Right kidney (tissue), 1 donor: Measurements from ENCODE around the gene TGM2.
"Not testable (repeated sequence)": the region's sequence is repeated elsewhere in the genome, so short reads cannot be mapped to it uniquely, and the experiment has no call there.

Source experiments
- DNase-seq: peaks from one replicate; pipeline ENCODE4 v3.0.0-alpha.2; 2016

The TGM2 gene

GRCh38 chr20:38113401-38114325 is 51.4 kb downstream of the TGM2 start:
- DNase-seq: no peak

GRCh38 chr20:38112930-38113294 is 52.2 kb downstream of the TGM2 start:
- no peak for DNase-seq

GRCh38 chr20:38112261-38112929 is 52.7 kb downstream of the TGM2 start:
- no peak for DNase-seq

- no peak for DNase-seq
Observed at GRCh38 chr20:38111366-38112232, 53.5 kb downstream of the TGM2 start.

GRCh38 chr20:38110525-38111178 is 54.4 kb downstream of the TGM2 start:
- no peak for DNase-seq

- DNase-seq: no peak
Observed at GRCh38 chr20:38109591-38110524, 55.2 kb downstream of the TGM2 start.

- no peak for DNase-seq
Observed at GRCh38 chr20:38108986-38109541, 56.0 kb downstream of the TGM2 start.

- DNase-seq: no peak
Observed at GRCh38 chr20:38108438-38108985, 56.6 kb downstream of the TGM2 start.

GRCh38 chr20:38107916-38108315 is 57.2 kb downstream of the TGM2 start:
- not testable (repeated sequence) for DNase-seq

- not testable (repeated sequence) for DNase-seq
Observed at GRCh38 chr20:38107386-38107785, 57.7 kb downstream of the TGM2 start.

- DNase-seq: no peak
Observed at GRCh38 chr20:38106461-38106860, 58.6 kb downstream of the TGM2 start.

- no peak for DNase-seq
Observed at GRCh38 chr20:38104285-38104684, 60.8 kb downstream of the TGM2 start.

GRCh38 chr20:38102206-38102605 is 62.9 kb downstream of the TGM2 start:
- not testable (repeated sequence) for DNase-seq

GRCh38 chr20:38098952-38099351 is 66.1 kb downstream of the TGM2 start:
- no peak for DNase-seq

- no peak for DNase-seq
Observed at GRCh38 chr20:38095017-38095686, 69.9 kb downstream of the TGM2 start.

- DNase-seq: no peak
Observed at GRCh38 chr20:38094373-38094891, 70.6 kb downstream of the TGM2 start.

GRCh38 chr20:38093641-38094077 is 71.4 kb downstream of the TGM2 start:
- no peak for DNase-seq

- no peak for DNase-seq
Observed at GRCh38 chr20:38092915-38093314, 72.2 kb downstream of the TGM2 start.

- no peak for DNase-seq
Observed at GRCh38 chr20:38092260-38092857, 72.7 kb downstream of the TGM2 start.
